ENCODE measurements around the gene LLGL2.
A peak's percentile ranks its signal among the peaks of the same experiment; 100 is the strongest.
"Not testable (repeated sequence)": the region's sequence is repeated elsewhere in the genome, so short reads cannot be mapped to it uniquely, and the experiment has no call there.

Gene LLGL2

GRCh38 chr17:75589012-75589918 lies 63.8 kb downstream of the LLGL2 start:
- ATAC-seq (replicated peaks) (peak; percentile 87), DNase-seq (peak; percentile 90 to 93 (median 91))
- Mint-ChIP-seq H3K27ac (no peak overlapping the region), H3K9me3 (no peaks in the 10 kb centered on the region), H3K4me1 (ENCODE audit: low read depth in 2 of 2) (peaks cover 5 to 17% of the 10 kb centered on the region in 2 donors), H3K27me3 (no peaks in the 10 kb centered on the region), H3K4me3 (peak overlapping the region; percentile 56 to 74), H3K36me3 (ENCODE audit: insufficient read depth) (peaks cover 10% of the 10 kb centered on the region)

GRCh38 chr17:75589919-75590303 lies 64.4 kb downstream of the LLGL2 start:
- Mint-ChIP-seq H3K27ac (peak overlapping the region in 1 of 2 donors; percentile 9), H3K4me3 (peak overlapping the region; percentile 44 to 52), H3K4me1 (ENCODE audit: low read depth in 2 of 2) (peaks cover 5 to 17% of the 10 kb centered on the region in 2 donors), H3K36me3 (ENCODE audit: insufficient read depth) (peaks cover 10% of the 10 kb centered on the region), H3K27me3 (no peaks in the 10 kb centered on the region), H3K9me3 (no peaks in the 10 kb centered on the region)
- ATAC-seq (replicated peaks) (no peak), DNase-seq (no peak)

GRCh38 chr17:75590314-75590761 lies 64.8 kb downstream of the LLGL2 start:
- Mint-ChIP-seq H3K36me3 (ENCODE audit: insufficient read depth) (peaks cover 10% of the 10 kb centered on the region), H3K27ac (peak overlapping the region in 1 of 2 donors; percentile 9), H3K9me3 (no peaks in the 10 kb centered on the region), H3K4me1 (ENCODE audit: low read depth in 2 of 2) (peaks cover 5 to 17% of the 10 kb centered on the region in 2 donors), H3K27me3 (no peaks in the 10 kb centered on the region), H3K4me3 (peak overlapping the region; percentile 44 to 52)
- ATAC-seq (replicated peaks) (no peak), DNase-seq (no peak)

- Mint-ChIP-seq H3K27me3 (no peaks in the 10 kb centered on the region), H3K4me3 (peak overlapping the region; percentile 44 to 52), H3K4me1 (ENCODE audit: low read depth in 2 of 2) (peaks cover 5 to 17% of the 10 kb centered on the region in 2 donors), H3K27ac (peak overlapping the region in 1 of 2 donors; percentile 9), H3K36me3 (ENCODE audit: insufficient read depth) (peaks cover 10% of the 10 kb centered on the region), H3K9me3 (no peaks in the 10 kb centered on the region)
- ATAC-seq (replicated peaks) (no peak), DNase-seq (no peak)
Observed at GRCh38 chr17:75590849-75591721, 65.6 kb downstream of the LLGL2 start.

- Mint-ChIP-seq H3K27ac (no peak overlapping the region), H3K9me3 (no peaks in the 10 kb centered on the region), H3K27me3 (no peaks in the 10 kb centered on the region), H3K4me1 (ENCODE audit: low read depth in 2 of 2) (peaks cover 5 to 17% of the 10 kb centered on the region in 2 donors), H3K36me3 (ENCODE audit: insufficient read depth) (peaks cover 10% of the 10 kb centered on the region), H3K4me3 (no peak overlapping the region)
- DNase-seq: no peak
- ATAC-seq (replicated peaks): no peak
Observed at GRCh38 chr17:75591722-75592302, 66.3 kb downstream of the LLGL2 start.

- DNase-seq (no peak), ATAC-seq (replicated peaks) (no peak)
- Mint-ChIP-seq H3K9me3 (no peaks in the 10 kb centered on the region), H3K4me1 (ENCODE audit: low read depth in 2 of 2) (peaks cover 5 to 12% of the 10 kb centered on the region in 2 donors), H3K4me3 (no peak overlapping the region), H3K27me3 (no peaks in the 10 kb centered on the region), H3K36me3 (ENCODE audit: insufficient read depth) (peaks cover 10% of the 10 kb centered on the region), H3K27ac (no peak overlapping the region)
Observed at GRCh38 chr17:75592348-75593020, 67.0 kb downstream of the LLGL2 start.

GRCh38 chr17:75593430-75593829 lies 67.9 kb downstream of the LLGL2 start:
- not testable (repeated sequence) for H3K27me3 Mint-ChIP-seq; H3K4me1 Mint-ChIP-seq (ENCODE audit: low read depth in 2 of 2); ATAC-seq (replicated peaks); H3K4me3 Mint-ChIP-seq; H3K36me3 Mint-ChIP-seq (ENCODE audit: insufficient read depth); H3K9me3 Mint-ChIP-seq; DNase-seq; H3K27ac Mint-ChIP-seq

GRCh38 chr17:75594499-75595283 lies 69.2 kb downstream of the LLGL2 start:
- H3K9me3 Mint-ChIP-seq: no peaks in the 10 kb centered on the region
- no peak overlapping the region for H3K4me3 Mint-ChIP-seq
- ATAC-seq (replicated peaks): no peak
- H3K27me3 Mint-ChIP-seq: no peaks in the 10 kb centered on the region
- DNase-seq: no peak
- no peak overlapping the region for H3K27ac Mint-ChIP-seq
- peaks cover 3 to 9% of the 10 kb centered on the region in 2 donors for H3K4me1 Mint-ChIP-seq (ENCODE audit: low read depth in 2 of 2)
- H3K36me3 Mint-ChIP-seq (ENCODE audit: insufficient read depth): peaks cover 3% of the 10 kb centered on the region

GRCh38 chr17:75595284-75595919 lies 69.9 kb downstream of the LLGL2 start:
- no peaks in the 10 kb centered on the region for H3K27me3 Mint-ChIP-seq
- H3K27ac Mint-ChIP-seq: no peak overlapping the region
- H3K9me3 Mint-ChIP-seq: no peaks in the 10 kb centered on the region
- H3K36me3 Mint-ChIP-seq (ENCODE audit: insufficient read depth): no peaks in the 10 kb centered on the region
- ATAC-seq (replicated peaks) (no peak), DNase-seq (no peak)
- peaks cover 3 to 9% of the 10 kb centered on the region in 2 donors for H3K4me1 Mint-ChIP-seq (ENCODE audit: low read depth in 2 of 2)
- H3K4me3 Mint-ChIP-seq: no peak overlapping the region

- ATAC-seq (replicated peaks): no peak
- Mint-ChIP-seq H3K4me1 (ENCODE audit: low read depth in 2 of 2) (peaks cover 2 to 5% of the 10 kb centered on the region in 2 donors), H3K27ac (no peak overlapping the region), H3K27me3 (no peaks in the 10 kb centered on the region), H3K36me3 (ENCODE audit: insufficient read depth) (no peaks in the 10 kb centered on the region), H3K9me3 (no peaks in the 10 kb centered on the region), H3K4me3 (no peak overlapping the region)
- no peak for DNase-seq
Observed at GRCh38 chr17:75595920-75596313, 70.4 kb downstream of the LLGL2 start.

GRCh38 chr17:75596320-75597087 lies 71.0 kb downstream of the LLGL2 start:
- Mint-ChIP-seq H3K4me3 (no peak overlapping the region), H3K9me3 (no peaks in the 10 kb centered on the region), H3K36me3 (ENCODE audit: insufficient read depth) (no peaks in the 10 kb centered on the region), H3K27me3 (no peaks in the 10 kb centered on the region), H3K27ac (no peak overlapping the region), H3K4me1 (ENCODE audit: low read depth in 2 of 2) (peaks cover 0 to 2% of the 10 kb centered on the region in 2 donors)
- DNase-seq (no peak), ATAC-seq (replicated peaks) (no peak)

Measured in effector memory CD8-positive, alpha-beta T cell (primary cell).